ENCODE results near the gene UVRAG.

Gene UVRAG

GRCh38 chr11:75797116-75797515 lies 17.9 kb upstream of the UVRAG start:
- TF ChIP-seq CTCF (IDR thresholded peaks at IDR 0.05; ENCODE audit: low read depth, low read length), result no peak

GRCh38 chr11:75797792-75798191 lies 17.2 kb upstream of the UVRAG start:
- H3K4me3 ChIP-seq (replicated peaks in 1 of 2; ENCODE audit: low read depth in 2 of 2, low read length in 2 of 2), result no peak overlapping the region
- peak; percentile 17 to 37 for DNase-seq (ENCODE audit: low read depth in 2 of 2)
- TF ChIP-seq CTCF (IDR thresholded peaks at IDR 0.05; ENCODE audit: low read depth, low read length), result no peak

More at GRCh38 chr11:75797116-75797515, 17.9 kb upstream of the UVRAG start:
- DNase-seq (ENCODE audit: low read depth in 2 of 2), result no peak
- no peak overlapping the region for H3K4me3 ChIP-seq (replicated peaks in 1 of 2; ENCODE audit: low read depth in 2 of 2, low read length in 2 of 2)

GRCh38 chr11:75800136-75800675 lies 14.8 kb upstream of the UVRAG start:
- no peak for TF ChIP-seq CTCF (IDR thresholded peaks at IDR 0.05; ENCODE audit: low read depth, low read length)
- H3K4me3 ChIP-seq (replicated peaks in 1 of 2; ENCODE audit: low read depth in 2 of 2, low read length in 2 of 2), result no peak overlapping the region

GRCh38 chr11:75800728-75801361 lies 14.2 kb upstream of the UVRAG start:
- TF ChIP-seq CTCF (IDR thresholded peaks at IDR 0.05; ENCODE audit: low read depth, low read length), result no peak
- DNase-seq (ENCODE audit: low read depth in 2 of 2), result no peak

More at GRCh38 chr11:75800136-75800675, 14.8 kb upstream of the UVRAG start:
- DNase-seq (ENCODE audit: low read depth in 2 of 2), result no peak

GRCh38 chr11:75801362-75802020 lies 13.5 kb upstream of the UVRAG start:
- DNase-seq (ENCODE audit: low read depth in 2 of 2), result no peak

More at GRCh38 chr11:75800728-75801361, 14.2 kb upstream of the UVRAG start:
- H3K4me3 ChIP-seq (replicated peaks in 1 of 2; ENCODE audit: low read depth in 2 of 2, low read length in 2 of 2), result no peak overlapping the region

More at GRCh38 chr11:75801362-75802020, 13.5 kb upstream of the UVRAG start:
- H3K4me3 ChIP-seq (replicated peaks in 1 of 2; ENCODE audit: low read depth in 2 of 2, low read length in 2 of 2), result no peak overlapping the region
- no peak for TF ChIP-seq CTCF (IDR thresholded peaks at IDR 0.05; ENCODE audit: low read depth, low read length)

Measured in cardiac fibroblast (primary cell).